Suppressor macrophage treated with lipopolysaccharide for 1 hour (primary cell): ENCODE measurements around the gene MYLK.
A peak's percentile ranks its signal among the peaks of the same experiment; 100 is the strongest.
"Not testable (repeated sequence)": the region's sequence is repeated elsewhere in the genome, so short reads cannot be mapped to it uniquely, and the experiment has no call there.

Experiments used
- DNase-seq, 3 donors: peaks; one replicate each; pipeline ENCODE4 v3.0.0-alpha.2; 2020 to 2022

Gene MYLK

DNA sequence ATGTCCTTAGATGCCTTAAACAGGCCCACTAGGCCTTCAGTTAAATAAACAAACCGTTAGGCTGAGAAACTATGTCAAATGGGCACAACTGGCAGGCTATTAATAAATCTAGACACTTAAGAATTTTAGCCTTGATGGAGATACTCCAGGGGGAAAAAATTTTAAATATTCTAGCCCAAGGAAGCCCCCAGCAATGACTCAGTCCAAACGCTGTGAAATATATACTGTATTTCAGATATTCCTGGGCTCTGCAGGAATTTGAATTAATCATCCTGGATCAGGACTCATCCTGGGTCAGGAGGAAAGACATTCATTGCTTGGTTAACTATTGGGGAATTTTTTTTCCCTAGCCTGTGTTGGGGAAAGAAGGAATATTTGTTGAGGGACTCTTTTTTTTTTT, 166.7 kb downstream of the MYLK start:
- not testable (repeated sequence) for DNase-seq

DNA sequence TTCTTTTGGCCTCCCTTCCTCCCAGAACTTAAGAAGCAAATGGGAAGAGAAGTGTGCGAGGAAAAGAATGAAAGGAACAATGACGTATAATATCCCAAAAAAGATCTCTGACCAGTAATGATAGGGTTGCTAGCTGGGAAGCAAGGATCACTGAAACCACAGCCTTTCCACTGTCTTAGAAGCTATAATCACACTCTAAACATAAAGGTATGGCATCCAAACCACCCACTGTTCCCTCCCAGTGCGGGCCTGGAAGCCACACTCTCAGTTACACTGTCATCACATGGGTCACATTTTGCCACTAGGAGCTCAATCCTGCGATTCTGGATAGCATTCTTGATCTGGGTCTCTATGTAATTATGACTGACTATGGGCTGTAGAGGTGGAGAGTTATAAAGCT, 167.7 kb downstream of the MYLK start:
- DNase-seq, result no peak

DNA sequence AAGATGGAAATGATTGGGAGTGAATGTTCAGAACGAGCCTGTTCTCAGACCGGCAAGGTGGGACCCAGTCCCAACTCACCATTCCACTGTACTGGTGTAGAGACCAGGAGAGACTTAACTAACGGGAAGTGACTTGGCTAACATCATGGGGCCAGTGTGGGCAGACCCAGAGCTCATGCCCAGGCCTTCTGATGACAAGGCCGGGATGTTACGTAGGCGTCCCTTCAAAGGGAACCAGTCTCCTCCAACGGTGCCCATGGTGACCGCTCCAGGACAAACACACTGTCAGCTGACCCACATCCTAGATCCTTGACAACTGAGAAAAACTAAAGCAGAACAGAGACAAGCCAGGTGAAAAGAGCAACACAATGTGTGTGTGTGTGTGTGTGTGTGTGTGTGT, 170.9 kb downstream of the MYLK start:
- peak; percentile 53 to 78 (median 72) for DNase-seq

DNA sequence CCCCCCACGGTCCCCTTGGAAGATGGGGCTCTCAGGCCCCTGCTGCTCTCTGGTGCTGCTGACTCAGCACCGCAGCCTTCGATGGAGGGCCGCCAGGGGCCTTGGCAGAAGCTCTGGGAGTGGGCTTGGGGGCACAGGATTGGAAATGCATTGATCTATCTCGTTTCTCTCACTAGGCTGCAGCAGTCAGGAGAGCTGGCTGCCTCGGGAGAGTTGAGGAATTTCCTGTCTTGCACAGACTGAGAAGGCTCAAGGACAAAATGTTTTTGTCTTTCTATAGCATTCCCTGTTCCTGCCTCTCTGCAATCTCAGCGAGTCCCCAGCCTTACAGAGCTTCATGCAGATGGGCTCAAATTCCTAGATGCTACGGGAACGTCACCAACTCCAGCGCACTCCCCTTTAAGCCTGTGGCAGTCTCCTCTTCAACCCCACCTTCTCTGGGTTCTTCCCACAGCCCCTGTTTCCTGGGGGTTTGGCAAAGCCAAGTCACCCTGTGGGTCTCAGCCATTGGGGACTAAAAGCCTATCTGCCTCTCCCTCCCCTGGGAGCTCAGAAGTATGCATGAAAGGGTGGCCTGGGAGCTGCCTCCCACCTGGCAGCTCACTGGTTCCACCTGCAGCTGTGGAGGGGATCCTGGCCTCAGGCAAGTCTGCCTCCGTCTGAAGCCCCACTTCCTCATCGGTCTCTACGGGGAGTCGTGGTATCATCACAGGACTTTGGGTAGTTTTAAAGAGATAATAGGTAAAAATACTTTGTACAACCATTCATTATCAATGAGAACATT, 171.9 kb downstream of the MYLK start:
- no peak for DNase-seq

DNA sequence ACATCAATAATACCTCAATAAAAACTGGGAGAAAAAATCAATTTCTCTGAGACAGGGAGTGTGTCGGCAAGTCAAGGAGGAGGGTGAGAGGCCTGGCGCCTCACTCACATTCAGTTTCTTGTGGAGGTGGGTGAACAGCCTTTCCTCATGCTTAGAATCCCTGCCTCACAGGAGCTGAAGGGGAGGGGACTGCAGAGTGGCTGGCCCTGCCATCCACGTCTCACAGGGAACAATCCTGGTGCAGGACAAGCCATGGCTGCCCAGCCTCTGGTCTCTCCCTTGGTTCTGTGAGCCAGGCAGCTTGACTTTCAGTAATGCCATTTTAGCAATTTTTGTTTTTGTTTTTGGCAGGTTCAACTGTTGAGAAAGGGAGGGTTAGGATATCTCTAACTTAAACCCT, 172.8 kb downstream of the MYLK start:
- DNase-seq, result no peak

DNA sequence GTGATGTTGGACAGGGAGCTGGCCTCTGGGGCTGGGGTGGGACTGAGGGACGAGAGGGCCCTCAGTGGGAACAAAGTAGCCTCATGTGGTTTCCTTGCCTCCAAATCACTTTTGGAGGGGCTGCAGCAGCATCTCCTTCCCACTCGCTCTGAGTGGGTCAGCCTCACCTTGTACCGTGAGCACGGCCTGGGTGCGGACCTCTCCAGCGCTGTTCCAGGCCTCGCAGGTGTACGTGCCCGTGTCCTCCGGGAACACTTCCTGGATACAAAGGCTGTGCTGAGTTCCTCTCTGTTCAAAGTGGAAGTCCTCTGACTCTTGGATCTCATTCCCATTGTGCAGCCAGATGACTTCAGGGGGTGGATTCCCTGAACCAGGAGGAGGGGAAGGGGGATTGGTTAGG, 175.6 kb downstream of the MYLK start:
- DNase-seq, result no peak

DNA sequence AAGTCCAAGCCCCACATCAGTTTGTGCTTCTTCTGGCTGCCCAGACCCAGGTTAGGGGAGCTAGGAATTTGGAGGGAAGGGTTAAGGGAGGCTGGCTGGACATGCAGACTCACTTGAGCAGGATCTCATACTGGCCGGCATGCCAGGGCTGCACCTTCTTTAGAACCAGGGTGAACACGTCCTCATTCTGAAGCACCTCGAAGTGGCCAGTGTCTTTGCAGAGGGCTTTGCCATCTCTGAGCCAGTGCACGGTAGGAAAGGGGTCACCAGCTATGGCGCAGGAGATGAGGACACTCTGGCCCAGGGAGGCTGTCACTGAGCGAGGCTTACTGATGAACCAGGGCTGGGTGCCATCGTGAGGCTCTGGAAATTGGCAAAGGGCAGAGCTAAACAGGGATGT, 176.5 kb downstream of the MYLK start:
- DNase-seq, result not testable (repeated sequence)

DNA sequence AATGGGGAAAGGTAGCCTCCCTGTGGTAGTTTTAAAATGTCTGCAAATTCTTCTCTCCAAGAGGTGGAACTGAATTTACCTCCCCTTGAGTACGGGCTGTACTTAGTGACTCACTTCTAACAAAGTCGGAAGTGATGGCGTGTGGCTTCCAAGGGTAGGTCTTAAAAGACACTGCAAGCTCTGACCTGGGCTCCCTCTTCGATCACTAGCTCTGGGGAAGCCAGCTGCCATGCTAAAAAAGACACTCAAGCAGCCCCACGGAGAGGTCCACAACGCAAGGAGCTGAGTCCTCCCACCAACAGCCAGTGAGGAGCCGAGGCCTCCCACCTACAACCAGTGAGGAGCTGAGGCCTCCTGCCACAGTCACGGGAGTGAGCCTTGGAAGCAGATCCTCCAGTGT, 177.3 kb downstream of the MYLK start:
- no peak for DNase-seq

DNA sequence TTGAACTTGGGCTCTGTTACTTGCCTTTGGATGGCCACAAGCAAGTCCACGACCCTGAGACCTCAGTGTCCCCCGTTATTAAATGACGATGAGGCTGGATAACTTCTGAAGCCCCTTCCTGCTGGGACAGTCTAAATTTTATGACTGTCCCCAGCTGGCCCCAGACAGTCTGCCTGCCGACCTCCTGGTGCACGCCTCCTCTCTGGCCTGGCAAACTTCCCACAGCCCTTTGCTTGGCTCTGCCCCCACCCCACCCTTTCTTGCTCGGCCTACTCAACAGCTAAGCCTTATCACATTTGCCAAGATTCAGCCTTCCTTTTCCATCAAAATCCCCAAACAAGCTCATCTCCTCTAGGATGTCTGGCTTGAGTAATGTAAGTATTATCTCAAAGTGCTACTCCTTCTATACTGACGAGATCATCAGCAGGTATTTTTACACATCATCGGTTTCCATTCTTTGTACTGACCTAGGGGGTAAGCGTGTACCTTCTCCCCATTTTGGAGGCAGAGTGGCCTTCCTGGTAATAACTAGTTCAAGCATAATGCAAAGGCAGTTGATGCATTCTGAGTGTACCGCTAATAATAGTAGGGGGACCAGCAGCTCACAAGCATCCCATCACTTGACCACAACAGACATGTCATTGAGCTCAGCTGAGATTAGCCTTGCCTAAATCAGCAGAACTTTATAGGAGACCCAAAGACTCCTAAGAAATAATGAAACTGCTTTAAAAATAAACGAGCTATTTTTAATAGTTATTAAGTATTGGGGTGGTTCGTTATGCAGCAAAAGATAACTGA, 178.4 kb downstream of the MYLK start:
- no peak for DNase-seq

DNA sequence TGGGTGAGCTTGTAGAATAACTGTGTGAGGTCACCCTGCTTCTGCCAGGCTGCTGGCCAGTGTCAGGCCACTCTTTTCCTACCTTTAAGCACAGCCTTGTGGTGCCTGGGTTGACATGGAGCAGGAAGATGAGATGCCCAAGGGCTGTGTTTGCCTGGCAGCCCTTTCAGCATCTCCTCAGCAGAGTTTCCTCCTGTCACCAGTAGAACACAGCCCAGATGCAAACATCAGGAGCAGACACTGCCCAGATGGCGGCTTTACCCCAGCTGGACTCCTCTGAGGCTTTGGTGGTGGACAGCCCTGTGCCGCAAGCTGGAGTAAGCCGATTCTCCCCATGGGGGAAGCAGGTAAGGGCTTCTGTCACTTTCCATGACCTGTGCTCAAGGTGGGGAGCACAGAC, 180.5 kb downstream of the MYLK start:
- not testable (repeated sequence) for DNase-seq

DNA sequence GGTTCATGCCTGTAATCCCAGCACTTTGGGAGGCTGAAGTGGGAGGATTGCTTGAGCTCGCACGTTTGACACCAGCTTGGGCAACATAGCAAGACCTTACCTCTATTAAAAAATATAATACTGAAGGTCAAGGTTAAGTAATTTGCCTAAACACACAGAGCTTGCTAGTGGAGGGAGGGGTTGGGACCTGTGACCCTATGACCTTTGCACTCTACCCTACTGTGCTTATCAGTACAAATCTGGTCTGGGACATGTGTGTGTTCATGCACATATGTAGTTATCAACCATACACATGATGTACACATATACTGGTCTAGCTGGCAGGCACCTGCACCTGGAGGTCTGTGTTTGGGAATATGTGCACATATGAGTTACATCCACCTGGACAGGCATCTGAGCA, 181.4 kb downstream of the MYLK start:
- no peak for DNase-seq

DNA sequence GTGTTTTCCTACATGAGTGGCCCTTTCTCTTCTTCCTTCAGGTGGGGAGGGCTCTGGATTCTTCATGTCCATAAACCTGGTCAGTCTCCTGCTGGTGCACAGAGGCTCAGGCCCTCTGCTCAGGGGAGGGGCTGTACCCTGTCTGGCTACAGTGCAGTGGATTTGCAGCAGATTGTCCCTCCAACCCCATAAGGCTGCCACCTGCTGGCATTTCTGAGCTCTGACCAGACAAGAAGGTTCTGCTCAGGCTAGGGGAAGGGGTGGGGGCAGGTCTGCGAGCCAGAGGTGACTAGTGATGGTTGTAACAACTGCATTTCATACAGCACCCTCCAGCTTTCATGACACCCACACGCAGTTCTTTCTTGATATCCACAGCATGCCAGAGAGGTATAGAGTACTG, 182.1 kb downstream of the MYLK start:
- peak; percentile 69 to 76 (median 71) for DNase-seq

DNA sequence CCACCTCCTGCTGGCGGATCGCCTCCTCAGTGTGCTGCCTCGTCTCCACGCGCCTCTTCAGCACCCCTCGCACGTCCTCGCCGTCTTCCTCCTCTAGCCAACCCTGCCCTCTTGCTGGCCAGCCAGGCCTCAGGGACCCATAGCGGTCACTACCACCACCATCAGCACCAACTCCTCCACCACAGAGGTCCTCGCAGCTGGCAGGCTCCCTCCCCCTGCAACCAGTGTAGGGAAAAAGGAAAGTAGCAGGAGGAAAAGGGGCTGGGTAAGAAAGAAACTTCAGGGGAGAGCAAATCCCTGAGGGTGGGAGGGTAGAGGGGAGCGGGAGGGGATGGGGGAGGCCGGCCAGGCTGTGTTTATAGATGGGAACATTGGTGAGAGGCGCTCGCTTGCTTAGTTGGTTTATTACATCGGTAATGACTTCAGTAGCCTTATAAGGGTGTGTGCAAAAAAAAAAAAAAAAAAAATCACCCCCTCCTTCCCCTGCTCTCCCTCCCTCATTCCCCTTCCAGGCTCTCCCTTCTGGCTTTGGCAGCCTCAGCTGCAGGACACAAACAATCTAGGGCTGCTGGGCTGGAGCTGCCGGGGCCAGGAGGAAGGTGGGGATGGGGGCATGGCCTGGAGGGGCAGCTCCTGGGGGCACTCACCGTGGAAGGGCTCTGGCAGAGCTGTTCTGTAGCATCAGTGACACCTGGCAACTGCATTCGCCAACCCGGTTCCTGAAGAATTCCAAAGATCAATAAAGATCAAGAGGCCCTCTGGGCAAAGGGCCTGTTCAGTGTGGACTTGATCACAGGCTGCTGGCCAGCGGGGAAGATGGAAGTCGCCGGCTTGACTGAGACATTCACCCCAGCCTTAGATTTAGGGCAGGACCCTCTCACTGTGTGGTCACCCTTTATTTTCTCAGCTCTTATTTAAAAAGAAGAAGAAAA, 183.1 kb downstream of the MYLK start:
- no peak for DNase-seq

DNA sequence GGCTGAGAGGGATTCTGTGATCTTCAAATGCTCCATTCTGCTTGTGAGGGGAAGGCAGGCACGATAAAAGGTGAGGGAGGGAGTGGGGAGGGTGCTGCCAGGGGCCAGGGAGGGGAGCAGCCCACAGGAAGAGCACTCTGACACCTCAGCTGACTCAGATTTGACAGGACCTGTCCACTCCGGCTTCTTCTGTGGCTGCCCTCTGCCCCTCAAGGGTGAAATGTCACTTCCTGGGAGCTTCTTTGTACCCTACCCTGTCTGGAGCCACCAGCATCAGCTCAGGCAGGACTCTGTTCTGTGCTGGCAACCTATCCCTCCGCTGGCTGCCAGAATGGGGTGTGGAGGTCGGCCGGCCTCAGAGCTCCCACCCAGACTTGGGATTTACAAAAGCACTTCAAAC, 185.3 kb downstream of the MYLK start:
- DNase-seq, result no peak

DNA sequence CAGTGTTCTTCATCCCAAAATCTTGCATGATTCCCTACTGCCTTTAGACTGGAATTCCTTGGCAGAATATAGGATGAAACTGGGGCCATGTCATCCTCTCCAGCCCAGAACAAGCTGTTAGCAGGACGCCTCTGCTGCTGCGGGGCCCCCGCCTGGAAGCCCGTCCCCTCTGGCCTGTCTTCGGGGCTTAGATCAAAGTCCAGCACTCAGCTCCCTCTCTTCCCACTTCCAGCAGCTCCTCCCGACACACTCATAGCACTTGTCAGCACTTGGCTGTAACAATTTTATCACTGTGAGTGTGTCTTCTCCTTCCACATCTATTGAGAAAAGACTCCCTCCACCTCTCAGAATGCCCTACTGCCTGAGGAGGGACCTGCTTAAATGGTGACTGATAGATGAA, 187.3 kb downstream of the MYLK start:
- DNase-seq, result no peak

DNA sequence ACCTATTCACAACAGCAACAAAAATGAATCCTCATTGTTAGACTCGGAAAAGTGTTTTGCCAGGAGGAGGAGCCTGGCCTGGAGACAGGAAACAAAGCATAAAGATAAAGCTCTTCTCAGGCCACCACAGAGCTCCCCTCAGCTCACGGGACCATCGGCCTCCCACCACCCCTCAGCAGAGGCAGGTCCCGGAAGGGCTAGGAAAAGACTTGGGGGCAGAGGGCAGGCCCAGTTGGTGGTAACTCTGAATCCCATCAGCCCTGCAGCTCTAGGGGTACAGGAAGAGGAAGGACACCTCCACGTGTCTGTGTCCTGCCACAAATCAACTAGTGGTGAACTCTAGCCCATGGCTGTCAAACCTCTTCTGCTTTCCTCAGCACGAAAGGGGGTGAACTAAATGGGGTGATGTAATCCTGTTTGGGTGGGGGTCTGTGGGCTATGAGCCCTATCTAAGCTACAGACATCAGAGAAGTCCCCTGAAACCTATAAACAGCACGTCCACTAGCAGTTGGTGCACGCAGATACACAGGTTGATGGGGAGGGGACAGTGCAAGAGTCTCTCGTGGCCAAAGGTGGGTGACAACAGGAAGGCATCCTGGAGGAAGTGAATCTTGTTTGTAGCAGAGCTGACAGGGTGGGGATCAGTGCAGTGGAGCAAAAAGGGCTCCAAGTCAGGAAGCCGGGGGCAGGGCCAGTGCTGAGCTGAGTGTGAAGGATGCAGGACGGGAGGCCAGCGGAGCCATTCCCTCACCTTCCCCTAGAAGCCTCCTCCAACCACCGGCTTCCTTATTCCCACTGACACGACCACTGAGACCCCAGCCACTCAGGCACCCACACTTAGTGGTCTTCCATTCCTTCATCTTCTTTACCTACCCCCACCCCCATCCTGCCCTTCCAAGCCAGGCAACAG, 188.1 kb downstream of the MYLK start:
- DNase-seq, result no peak

DNA sequence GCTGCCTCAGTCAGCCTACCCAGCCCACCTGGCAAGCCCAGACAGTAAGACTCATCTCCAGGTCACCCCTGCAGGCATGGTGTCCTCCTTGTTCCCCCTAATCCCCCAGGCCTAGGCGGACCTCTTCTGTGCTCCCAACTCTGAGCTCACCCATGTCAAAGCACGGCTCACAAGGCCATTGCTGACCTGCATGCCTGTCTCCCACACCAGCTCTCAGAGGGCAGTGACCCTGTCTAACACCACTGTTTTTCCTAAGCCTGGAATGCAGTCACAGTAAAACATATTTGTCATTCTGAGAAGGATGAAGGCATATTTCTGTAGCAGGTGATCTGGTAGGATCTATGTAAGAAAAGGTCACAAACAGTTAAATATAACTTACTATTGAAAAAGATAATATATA, 189.0 kb downstream of the MYLK start:
- no peak for DNase-seq

DNA sequence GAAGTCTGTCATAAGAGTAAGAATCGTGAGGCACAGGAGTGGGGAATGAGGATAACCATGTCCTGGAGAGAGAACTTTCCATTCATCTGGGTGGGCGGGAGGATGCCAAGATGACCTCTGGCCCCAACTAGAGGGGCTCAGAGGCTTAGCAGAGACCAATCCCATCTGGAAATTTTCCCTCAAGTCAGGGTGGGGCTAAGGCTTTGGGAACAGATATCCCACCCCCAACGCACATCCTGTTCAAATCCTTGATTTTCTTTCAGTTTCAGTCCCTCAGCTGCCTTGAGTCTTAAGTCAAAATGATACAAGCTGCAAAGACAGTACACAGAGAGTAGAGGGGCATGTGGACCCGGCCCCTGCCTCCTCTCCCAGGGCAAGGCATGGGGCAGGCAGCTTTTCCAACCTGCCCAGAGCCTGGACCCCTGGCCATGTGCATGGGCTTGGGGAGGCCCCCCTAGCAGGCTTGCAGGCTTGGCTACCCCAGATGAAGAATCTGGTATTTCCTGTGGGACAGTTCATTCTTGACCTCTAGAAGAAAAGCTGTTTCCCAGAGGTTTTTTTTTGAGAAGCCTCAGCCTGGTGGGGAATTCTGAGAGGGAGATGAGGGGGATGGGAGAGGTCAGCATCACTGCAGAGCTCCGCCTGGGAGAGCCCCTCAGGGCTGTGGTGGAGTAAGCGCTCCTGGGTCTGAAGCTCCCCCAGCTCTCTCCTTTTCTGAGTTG, 189.6 kb downstream of the MYLK start:
- DNase-seq, result no peak

DNA sequence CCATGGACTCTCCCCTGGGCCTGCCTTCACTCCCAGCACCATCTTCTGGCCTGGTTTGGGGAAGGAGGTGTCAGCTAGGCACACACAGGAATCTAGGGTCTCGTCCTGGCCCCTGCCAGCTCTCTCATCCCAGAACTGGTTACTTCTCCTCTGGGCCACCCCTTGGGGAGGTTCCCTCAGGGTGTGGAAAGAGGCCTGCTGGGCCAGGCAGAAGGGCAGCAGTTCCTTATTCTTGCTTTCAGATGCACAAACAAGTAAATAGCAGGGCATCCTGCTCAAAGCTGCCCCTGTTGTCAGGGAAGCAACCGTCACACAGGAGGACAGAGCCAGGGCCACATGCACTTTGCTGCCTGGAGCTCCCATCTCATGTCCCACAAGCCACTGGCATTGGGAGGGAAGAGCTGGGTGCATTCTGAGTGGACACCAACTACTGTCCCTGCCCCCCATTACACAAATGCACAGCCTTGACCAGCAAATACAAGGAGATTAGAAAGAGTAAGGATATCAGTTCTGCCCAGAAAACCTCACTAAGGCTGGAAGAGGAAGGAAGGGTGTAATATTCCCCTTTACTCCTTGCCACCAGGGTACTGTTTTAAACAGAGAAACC, 190.4 kb downstream of the MYLK start:
- peak; percentile 75 to 80 (median 77) for DNase-seq

DNA sequence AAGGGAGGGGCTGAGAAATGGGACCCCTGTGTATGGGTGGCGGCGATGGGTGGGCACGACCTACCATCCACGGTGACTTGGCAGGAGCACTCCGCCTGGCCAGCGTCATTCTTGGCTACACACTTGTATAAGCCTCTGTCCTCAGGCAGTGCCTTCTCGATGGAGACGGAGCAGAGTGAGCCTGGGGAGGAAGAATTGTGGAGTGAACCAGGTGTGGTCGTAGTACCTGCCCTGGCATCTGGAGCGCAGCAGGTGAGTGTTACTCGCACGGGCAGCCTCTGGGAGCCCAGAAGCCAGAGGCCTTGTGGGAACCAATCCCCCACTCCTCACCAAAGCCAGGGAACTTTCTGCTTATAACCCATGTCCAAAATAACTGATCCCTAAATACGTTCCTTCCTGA, 191.5 kb downstream of the MYLK start:
- no peak for DNase-seq

DNA sequence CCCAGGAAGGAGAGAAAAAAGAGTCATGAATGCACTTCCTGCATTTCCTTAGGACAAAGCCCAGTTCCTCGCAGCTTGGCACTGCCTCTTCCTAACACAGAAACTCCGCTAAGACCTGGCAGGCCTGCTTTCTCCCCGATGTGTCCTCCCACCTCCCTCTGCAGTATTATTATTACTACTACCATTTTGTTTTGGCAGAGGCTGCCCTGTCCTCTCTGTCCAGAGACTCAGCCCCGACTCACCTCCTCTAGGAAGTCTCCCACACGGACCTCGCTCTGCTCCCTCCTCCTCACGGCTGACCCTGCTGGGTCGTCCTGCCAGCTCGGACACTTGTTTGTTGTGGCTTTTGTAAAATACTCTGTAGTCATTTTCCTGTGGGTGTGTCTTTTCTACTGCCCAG, 192.1 kb downstream of the MYLK start:
- DNase-seq, result peak in 2 of 3 donors; percentile 21 to 32
